ENCODE results near the gene OPRPN. TPM values are rescaled to one million over a fixed set of nuclear protein-coding genes. Genes with fewer than 3 reads are reported as not detected.

OPRPN gene
- not detected for total RNA-seq
- long read RNA-seq = 0 reads

GRCh38 chr4:70397580-70397979 lies at the start of gene OPRPN:
TSS of gene OPRPN (plus strand) at chr4:70397940. CDS start at chr4:70399286, 1,346 bp downstream.
- ATAC-seq = no peak
- intact Hi-C loops (cut with micrococcal nuclease) = no loop called here
- DNase-seq = no peak

GRCh38 chr4:70356185-70356584 lies 41.6 kb upstream of the OPRPN start:
- ATAC-seq (no peak), DNase-seq (no peak)
- intact Hi-C loops (cut with micrococcal nuclease) = no loop called here

GRCh38 chr4:70359115-70359661 lies 38.6 kb upstream of the OPRPN start:
- DNase-seq = no peak
- ATAC-seq = no peak
- intact Hi-C loops (cut with micrococcal nuclease) = no loop called here

- DNase-seq (no peak), ATAC-seq (no peak)
- intact Hi-C loops (cut with micrococcal nuclease) = no loop called here
Measured at GRCh38 chr4:70360460-70360859, 37.3 kb upstream of the OPRPN start, which contains the start of gene SMR3A. TSS of gene SMR3A (plus strand) at chr4:70360760. CDS start at chr4:70362116, 1,356 bp downstream.

- no peak for ATAC-seq
- intact Hi-C loops (cut with micrococcal nuclease) = no loop called here
- DNase-seq = no peak
Measured at GRCh38 chr4:70364002-70364401, 33.7 kb upstream of the OPRPN start.

- no peak for ATAC-seq
- no peak for DNase-seq
- intact Hi-C loops (cut with micrococcal nuclease) = no loop called here
Measured at GRCh38 chr4:70365479-70365878, 32.3 kb upstream of the OPRPN start.

- ATAC-seq (no peak), DNase-seq (no peak)
- intact Hi-C loops (cut with micrococcal nuclease) = no loop called here
Measured at GRCh38 chr4:70367813-70368212, 29.9 kb upstream of the OPRPN start.

- DNase-seq = no peak
- intact Hi-C loops (cut with micrococcal nuclease) = no loop called here
- no peak for ATAC-seq
Measured at GRCh38 chr4:70371987-70372386, 25.8 kb upstream of the OPRPN start.

- ATAC-seq (no peak), DNase-seq (no peak)
- intact Hi-C loops (cut with micrococcal nuclease) = no loop called here
Measured at GRCh38 chr4:70372760-70373159, 25.0 kb upstream of the OPRPN start.

GRCh38 chr4:70380578-70380977 lies 17.2 kb upstream of the OPRPN start:
- ATAC-seq (no peak), DNase-seq (no peak)
- intact Hi-C loops (cut with micrococcal nuclease) = no loop called here

GRCh38 chr4:70382691-70383181 lies 15.0 kb upstream of the OPRPN start, which contains the start of gene SMR3B:
TSS of gene SMR3B (plus strand) at chr4:70383131. CDS start at chr4:70384511, 1,380 bp downstream.
- no peak for ATAC-seq
- DNase-seq = no peak
- intact Hi-C loops (cut with micrococcal nuclease) = no loop called here

GRCh38 chr4:70392057-70392776 lies 5.5 kb upstream of the OPRPN start:
- intact Hi-C loops (cut with micrococcal nuclease) = no loop called here
- DNase-seq (no peak), ATAC-seq (no peak)

GRCh38 chr4:70399319-70399718 lies 1.6 kb downstream of the OPRPN start:
- intact Hi-C loops (cut with micrococcal nuclease) = no loop called here
- ATAC-seq (no peak), DNase-seq (no peak)

GRCh38 chr4:70402762-70403161 lies 5.0 kb downstream of the OPRPN start:
- intact Hi-C loops (cut with micrococcal nuclease) = no loop called here
- ATAC-seq (no peak), DNase-seq (no peak)

GRCh38 chr4:70405765-70406164 lies 8.0 kb downstream of the OPRPN start:
- ATAC-seq = no peak
- no peak for DNase-seq
- intact Hi-C loops (cut with micrococcal nuclease) = no loop called here

- ATAC-seq = no peak
- DNase-seq = no peak
- intact Hi-C loops (cut with micrococcal nuclease) = no loop called here
Measured at GRCh38 chr4:70425306-70425705, 27.6 kb downstream of the OPRPN start.

GRCh38 chr4:70426789-70427188 lies 29.0 kb downstream of the OPRPN start:
- intact Hi-C loops (cut with micrococcal nuclease) = no loop called here
- no peak for ATAC-seq
- DNase-seq = no peak

GRCh38 chr4:70437197-70437596 lies 39.5 kb downstream of the OPRPN start:
- intact Hi-C loops (cut with micrococcal nuclease) = no loop called here
- no peak for DNase-seq
- no peak for ATAC-seq

GRCh38 chr4:70442474-70442873 lies 44.7 kb downstream of the OPRPN start:
- DNase-seq (no peak), ATAC-seq (no peak)
- intact Hi-C loops (cut with micrococcal nuclease) = no loop called here

GRCh38 chr4:70443329-70443728 lies 45.6 kb downstream of the OPRPN start:
- DNase-seq (no peak), ATAC-seq (no peak)
- intact Hi-C loops (cut with micrococcal nuclease) = no loop called here

- intact Hi-C loops (cut with micrococcal nuclease) = no loop called here
- no peak for ATAC-seq
- no peak for DNase-seq
Measured at GRCh38 chr4:70449220-70449619, 51.5 kb downstream of the OPRPN start.

Measured in left ventricle myocardium superior (tissue), 1 donor.